Superior temporal gyrus (tissue), 1 donor: ENCODE results near the gene MRPL40.
A peak's percentile ranks its signal among the peaks of the same experiment; 100 is the strongest.

Source experiments
- DNase-seq: peaks from one replicate; pipeline ENCODE4 v3.0.0-alpha.2; 2016; ENCODE audit errors: extremely low spot score

Gene MRPL40

DNA sequence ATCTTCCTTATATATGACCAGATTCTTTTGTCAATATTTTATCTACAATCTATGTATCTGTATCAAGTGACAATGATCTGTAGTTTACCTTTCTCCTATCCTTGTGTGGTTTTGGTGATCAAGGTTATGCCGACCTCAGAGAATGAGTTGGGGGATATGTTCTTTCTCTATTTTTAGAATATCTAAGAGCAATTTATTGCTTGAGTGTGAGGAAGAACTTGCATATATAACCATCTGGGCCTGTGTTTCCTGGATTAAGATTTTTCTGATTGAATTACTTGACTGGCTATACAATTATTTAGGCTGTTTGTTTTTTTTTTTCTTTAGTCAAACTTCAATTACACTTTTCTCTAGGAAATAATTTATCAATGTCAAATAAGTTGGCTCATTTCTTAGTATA, 29.2 kb downstream of the MRPL40 start:
- no peak for DNase-seq

DNA sequence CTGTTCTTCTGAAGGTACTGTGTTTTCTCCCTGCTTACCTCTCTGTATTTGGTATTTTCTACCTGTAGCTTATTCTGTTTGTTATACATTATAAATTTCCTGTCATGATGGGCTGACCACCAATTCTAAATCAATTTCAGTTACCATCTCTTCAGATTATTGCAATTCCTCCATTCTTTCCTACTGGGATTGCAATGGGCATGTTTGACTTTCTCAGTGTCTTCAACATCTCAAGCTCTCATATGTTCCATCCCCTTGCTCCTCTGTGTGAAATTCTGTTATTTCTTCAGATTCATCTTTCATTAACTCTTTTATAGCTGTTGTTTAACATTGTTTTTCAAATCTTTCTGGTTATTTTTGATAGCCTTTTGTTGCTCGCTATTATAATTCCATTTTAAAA, 30.7 kb downstream of the MRPL40 start:
- DNase-seq = no peak

DNA sequence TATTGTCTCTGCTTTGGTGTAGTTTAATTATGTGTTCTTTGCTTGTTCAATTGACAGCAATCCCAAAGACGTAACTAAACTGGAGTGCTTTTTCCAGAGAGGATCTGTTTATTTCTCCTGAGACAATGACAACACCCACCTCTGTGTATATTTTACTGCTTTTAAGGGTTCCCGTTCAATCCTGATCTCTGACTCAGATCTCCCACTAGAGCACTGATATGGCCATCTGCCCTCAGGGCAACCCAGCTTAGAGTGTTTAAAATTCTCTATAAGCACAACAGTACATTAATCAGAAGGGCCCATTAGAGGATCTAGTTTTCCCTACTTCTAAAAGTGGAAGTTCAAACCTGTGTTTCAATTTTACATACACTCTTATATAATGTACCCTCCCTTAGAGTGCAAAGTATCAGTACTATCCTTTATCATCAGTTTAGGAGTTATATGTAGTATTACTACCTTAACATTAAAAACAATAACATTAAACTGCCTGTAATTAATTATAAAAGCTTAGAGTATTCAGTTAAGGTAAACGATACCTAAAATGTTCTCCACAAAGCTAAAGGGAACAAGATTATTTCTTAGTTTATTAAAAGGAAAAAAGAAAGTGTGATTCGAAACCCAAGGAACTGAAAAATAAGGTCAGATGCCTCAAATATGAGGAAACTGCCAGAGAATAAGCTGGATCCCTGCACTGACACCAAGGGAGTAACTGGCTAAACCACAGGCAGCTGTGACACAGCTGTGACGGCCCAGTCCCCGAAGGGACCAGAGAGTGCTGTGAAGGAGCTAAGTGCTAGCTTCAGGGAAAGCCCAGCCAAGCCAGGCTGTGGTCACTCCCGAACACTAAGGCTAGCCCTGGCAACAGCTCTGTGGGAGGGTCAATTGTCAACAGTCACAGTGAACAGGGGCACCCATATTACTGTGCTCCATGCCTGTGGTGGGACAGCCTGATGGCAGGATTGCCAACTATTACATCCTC, 31.4 kb downstream of the MRPL40 start:
- no peak for DNase-seq

DNA sequence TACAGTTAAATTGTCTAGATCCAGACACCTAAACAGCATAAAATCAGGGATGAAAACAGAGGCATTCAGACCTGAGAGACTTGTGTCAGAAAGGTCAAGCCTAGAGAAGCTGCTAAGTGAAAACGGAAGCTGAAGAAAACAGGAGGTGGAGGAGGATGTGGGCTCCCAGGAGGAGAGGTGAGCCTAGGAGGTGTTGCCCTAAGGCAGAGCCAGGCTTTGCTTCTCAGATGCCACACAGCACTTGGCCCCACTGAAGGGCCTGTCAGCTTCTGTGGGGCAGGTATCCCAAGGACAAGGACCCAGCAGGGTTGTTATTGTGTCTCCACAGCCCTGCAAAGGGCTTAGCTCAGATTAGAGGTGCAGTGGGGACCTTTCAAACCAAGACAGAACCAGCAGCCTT, 32.2 kb downstream of the MRPL40 start:
- no peak for DNase-seq

DNA sequence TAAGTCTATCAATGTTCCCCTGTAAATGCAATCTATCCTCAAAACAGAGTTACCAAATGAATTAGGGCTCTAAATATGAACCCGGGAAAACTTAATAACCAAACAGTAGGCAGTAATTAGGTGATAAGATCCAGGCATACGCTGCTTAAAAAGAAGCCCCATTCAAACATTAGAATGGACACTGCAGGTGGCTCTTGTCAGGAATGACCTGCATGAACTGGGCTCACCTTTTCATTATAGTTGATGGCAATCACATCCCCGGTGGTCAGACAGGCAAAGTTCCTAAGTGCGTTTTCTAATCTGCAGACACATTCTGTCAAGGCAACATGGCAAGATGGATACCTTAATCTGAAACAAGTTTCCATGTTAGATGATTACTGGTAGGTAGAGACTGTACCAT, 32.6 kb downstream of the MRPL40 start:
- no peak for DNase-seq

DNA sequence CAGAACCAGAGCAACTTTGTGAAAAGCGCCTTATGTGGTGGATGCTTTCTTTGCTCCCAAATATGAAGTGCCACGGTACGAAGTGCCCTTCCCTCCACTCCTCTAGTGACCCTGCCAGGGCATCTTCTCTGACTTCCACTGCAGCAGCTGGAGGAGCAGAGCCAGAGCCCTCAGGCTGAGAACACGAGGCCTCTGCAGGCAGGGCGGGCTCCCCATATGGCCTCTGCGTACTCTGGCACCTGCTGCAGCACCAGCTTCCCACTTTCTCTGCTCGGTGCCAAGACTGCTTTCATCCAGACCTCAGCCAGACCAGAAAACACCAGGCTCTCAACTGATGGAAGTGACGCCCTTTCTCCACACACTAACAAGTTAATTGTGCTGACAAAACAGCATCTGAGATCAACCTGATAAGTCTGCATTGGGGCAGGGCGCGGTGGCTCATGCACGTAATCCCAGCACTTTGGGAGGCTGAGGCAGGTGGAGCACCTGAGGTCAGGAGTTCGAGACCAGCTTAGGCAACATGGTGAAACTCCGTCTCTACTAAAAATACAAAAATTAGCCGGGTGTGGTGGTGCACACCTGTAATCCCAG, 33.9 kb downstream of the MRPL40 start:
- DNase-seq = no peak

DNA sequence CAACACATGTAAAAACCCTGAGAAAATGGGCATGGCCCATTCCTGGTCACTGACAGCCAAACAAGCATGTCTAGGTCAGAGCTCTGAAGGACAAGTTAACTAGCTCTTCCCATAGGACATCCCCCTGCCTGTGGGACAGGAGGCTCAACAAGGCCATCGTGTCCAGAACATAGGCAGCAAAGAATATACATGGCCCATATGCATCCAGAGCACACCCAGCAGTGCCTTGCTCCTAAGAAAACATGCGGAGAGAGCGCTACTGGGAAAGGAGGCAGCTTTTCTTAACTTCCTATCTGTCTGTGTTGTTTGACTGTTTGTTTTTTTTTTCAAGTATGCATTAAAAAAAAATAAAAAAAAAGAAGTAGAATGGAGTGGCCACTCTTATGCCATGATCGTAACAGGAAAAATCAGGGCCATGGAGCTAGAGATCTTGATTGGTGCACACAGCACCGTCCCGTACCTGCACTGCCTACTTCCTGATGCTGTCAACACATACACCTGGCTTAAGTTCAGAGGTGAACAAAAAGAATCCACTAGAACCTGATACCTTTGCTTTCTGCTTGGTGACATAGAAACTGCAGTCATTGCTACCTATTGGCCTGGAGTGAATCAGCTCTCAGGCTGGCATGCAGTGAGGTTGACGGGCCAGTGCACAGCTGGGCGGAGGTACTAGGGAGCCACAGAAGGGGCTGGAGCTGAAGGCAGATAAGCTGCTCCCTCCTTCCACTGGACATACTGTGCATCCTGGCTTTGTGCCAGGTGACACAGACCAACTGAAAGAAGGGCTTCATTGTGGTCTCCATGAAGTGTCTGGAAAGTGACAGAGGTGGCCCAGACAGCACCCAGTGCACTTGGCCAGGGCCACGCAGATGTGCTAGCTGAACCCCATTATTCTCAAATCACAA, 34.8 kb downstream of the MRPL40 start:
- DNase-seq = no peak

DNA sequence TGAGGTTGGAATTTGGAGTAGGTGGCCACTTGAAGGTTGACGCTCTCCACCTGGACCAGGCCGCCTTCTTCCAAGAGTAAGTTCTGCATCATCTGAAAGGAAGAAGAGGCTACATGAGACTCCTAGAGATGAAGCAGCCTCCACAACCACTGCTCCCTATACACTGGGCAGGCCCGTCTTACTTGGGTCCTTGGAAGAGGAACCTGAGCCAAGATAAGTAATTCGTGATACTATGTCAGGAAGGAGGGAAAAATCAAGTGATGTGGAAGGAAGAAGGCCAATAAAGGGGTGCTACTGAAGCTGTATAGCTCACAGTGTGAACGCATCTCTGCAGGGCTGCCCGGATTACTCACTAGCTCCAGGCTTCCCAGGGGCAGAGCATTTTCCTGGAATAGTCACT, 35.6 kb downstream of the MRPL40 start:
- no peak for DNase-seq

DNA sequence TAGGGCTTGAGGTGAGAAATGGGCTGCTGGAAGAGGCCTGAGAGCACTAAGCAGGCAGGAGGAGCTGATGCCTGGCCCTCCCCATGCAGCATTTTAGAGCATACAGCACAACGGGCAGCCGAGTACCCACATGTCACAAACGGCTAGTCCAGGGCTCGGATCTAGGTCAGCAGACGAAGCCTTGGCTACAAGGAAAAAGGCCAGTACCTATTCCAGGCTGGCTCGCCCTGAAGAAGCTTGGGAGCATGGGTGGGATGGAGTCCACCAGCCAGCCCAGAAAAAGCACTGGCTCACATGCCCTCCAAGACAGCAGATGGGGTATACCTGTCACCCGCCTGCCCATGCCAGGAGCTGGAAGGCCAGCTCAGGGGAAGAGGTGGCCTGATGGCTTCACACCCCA, 37.1 kb downstream of the MRPL40 start:
- DNase-seq = no peak

DNA sequence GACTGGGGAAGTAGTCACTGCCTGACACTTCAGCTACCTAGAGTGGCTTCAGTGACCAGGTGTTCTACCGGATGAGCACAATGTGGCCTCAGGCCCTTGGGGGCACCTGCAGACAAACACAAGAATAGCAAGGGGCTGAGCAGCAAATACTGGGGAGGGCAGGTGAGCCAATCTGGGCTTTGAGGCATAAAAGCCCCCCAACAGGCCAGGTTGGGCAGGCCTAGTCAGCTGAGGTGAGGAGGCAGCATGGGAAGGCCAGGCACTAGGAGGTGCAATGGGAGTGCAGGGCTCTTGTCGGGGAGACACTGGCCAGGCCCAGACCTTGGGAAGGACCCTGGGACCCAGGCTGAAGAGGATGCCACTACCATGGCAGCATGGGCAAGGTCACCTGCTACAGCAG, 37.7 kb downstream of the MRPL40 start:
- no peak for DNase-seq

DNA sequence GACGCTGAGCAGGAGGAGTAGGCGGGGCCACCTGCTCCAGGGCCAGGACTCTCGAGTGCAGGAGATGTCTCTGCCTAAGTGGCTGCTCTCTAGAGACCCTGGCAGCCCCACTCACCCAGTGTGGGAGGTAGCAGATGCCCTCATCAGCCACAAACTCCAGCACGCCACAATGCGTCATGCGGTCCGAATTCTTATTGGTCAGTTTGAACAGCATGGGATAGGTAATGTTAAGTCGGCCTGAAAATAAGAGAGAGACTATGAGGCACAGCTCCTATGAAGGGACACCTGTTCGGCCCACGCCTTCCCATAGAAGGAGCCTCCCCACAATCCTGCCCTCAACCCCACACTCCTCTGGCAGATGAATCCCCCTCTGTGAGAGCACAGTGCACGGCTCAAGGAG, 39.2 kb downstream of the MRPL40 start:
- no peak for DNase-seq

DNA sequence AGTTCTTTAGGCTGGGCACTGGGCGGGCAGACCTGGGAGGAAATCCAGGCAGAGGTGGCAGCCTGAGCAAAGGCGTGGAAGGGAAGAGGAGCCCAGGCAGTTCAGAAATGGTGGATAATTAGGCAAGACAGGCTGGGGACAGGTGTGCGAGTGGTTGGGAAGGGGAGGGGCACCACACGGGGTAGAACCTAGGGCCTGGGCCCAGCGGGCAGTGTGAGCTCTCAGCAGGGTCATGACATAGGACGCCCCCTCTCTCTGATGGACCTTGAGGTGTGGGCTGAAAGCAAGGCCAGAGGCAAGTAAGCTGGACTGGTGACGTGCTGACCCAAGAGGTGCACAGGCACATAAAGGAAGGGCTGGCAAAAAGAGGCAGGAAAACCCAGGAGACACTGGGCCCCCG, 39.9 kb downstream of the MRPL40 start:
- no peak for DNase-seq

DNA sequence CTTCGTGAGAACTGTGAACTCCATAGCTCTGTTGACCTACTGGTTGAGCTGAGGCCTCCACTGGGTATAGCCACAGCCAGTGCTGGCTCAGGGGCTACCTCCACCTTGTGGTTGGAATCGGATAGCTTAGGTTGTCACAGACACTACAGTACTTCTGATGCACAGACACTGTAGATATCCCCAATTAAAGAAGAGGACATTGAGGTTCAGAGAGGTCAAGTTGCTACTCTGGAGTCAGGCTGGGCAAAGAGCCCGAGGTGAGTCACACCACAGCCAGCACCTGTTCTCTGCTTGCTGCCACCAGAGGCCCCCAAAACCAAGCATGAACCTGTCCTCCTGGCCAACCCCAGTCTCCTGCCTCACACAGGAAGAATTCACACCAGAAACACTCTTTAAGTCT, 41.2 kb downstream of the MRPL40 start:
- DNase-seq = no peak

DNA sequence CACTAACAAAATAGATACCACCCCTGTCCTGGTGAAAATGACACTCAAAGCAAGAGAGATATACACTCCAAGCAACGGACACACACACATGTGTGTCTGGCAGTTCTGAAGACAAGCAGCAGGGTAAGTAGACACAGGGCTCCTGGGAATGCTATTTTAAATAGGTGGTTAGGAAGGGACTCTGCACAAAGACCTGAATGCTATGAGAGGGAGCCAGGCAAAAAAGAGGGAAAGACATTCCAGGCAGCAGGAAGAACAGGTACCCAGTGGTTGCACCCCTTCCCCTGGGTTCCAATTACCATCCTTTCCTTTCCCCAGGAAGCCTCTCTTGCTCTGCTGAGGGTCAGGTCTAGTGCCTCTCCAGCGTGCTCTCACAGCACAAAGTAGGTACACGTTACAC, 43.7 kb downstream of the MRPL40 start:
- DNase-seq = no peak

DNA sequence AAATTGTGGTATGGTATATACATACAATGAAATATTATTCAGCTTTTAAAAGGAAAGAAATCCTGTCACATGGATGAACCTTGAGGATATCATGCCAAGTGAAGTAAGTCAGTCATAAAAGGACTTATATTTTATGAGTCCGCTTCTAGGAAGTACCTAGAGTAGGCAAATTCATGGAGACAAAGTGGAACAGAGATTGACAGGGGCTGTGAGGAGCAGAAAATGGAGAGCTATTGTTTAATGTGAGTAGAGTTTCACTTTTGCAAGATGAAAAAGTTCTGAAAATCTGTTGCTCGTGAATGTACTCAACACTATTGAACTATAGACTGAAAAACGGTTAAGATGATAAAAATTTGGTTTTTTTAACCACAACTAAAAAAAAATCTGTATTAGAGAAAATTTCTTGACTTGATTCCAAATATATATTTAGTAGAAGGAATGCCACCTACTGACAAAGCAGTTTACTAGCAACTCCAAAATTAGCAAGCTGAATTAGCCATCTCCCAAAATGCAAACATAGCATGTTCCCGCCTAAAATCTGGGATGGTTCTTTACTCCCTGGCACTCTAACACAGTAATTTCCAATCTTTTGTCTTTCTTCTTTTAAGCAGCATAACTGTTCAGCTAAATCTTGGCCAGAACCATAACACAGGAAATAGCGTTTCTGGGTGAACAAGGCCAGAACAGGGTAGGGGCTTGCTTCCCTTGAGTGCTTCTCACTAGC, 45.1 kb downstream of the MRPL40 start:
- DNase-seq = peak; percentile 12

DNA sequence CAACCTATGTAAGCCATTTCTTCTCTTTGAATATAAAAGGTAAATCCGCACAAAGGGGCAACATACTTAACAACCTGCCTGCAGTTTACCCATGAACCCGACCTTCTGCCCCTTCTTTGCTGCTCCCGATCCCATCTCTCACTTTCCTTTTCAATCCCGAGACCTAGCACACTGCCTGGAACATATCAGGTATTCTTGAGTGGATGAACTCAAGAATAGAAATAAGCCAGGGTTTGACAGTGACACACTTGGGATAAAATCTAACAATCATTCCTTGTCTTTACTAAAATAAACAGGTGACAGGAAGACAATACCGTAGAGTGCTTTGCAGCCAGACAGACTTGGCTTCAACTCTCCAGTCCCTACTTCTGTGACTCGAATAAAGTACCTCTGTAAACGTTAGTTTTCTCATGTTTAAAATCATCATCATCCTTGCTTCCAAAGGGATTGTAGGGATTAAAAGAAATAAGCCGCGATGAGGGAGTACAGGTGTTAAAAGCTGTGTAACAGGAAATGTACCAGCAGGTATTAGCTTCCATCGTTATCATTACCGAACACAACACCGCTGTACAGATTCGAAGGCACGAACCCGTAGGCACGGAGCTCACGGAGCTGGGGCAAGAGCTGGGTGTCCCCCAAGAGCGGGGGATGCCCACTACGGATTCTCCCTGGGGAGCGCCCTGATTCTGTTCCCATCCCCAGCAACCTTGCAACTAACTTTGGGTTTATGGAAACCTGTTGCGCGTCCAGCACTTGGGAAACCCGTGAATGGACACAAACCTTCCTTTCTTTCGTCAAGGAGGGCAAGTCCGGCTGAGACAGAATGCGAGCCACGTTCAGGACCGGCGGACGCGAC, 45.9 kb downstream of the MRPL40 start:
- no peak for DNase-seq

DNA sequence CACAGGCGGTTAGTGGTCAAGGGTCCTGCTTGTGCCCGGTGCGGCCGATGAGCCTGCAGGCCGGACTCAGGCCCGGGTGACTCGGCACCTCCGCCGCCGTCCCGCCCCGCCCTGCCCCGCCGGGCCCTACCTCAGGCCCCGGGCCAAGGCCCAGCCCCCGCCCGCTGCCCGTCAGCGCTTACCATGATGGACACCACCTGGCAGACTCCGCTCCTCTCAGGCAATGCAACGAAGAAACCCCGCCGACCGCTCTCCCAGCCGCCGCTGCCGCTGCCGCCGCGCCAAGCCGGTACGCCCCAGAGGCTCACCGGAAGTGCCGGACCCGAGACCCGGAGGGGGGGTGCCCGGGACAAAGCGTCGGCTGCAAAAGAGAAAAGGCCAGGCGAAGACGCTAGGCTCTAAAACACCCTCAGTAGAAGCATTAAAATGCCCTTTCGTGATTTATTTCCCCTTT, 46.6 kb downstream of the MRPL40 start, which contains the start of gene UFD1:
Gene UFD1 (minus strand): TSS at position 293 of the 454 bp plus-strand sequence. CDS start 108 bp downstream, at position 185.
- no peak for DNase-seq

DNA sequence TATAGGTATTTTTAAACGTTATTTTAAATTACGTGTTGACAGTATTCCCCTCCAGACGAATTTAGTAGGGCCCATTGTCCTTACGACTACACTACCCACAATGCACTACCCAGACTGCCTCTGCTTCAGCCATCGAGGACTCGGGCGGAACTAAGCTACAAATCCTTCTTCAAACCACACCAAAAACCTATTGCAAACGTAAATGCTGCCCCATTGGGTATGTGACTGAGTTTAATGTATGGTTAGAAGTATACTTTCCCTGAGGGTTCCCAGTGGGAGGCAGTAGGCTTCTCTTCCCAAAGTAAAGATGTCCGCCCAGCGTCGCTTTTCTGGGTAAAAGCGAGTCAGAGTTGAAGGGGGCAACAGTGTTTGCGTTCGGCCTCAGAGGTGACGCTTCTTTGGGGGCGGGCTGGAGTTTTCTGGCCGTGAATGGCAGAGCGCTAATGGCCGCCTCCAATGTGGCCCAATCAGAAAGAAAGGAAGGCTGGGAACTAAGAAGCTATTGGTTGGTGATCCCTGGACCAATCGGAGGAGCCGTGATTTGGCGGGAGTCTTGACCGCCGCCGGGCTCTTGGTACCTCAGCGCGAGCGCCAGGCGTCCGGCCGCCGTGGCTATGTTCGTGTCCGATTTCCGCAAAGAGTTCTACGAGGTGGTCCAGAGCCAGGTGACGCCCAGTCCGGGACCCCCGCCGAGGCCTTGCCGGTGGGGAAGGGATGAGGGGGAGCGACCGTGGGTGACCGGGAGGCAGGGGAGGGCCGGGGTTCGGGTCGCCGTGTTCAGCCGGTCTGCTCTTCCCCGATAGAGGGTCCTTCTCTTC, 47.2 kb downstream of the MRPL40 start, which contains the start of gene CDC45:
Gene CDC45 (plus strand): TSS at position 566 of the 818 bp plus-strand sequence. CDS start 49 bp downstream, at position 615.
- DNase-seq = peak; percentile 99

DNA sequence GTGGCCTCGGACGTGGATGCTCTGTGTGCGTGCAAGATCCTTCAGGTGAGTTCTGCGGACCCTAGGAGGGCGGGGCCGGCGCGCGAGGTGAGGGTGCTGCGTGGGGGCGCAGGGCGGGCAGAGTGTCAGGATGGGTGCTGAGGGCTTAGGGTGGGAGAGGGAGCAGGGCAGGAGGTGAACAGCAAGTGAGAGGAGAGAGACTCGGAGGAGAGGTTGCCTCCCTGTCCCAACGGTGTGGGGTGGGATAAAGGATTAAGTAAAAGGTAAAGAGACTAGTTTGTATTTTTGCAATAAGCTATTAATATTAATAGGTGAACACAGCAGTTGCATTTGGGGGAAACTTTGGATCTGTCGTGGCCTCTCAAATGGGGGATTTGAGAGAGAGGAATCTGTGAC, 47.8 kb downstream of the MRPL40 start:
- DNase-seq = no peak
